Neural progenitor cell (in vitro differentiated cells): ENCODE results near the gene EDN2. TPM values are rescaled to one million over a fixed set of nuclear protein-coding genes. Genes with fewer than 3 reads are reported as not detected.

Source experiments
- DNase-seq: peaks from one replicate; pipeline ENCODE4 v3.0.0-alpha.2; 2016; ENCODE audit warnings: low spot score
- H2AFZ ChIP-seq: fragments of 200-600 bp; sonication (generic); replicated peaks from 2 replicates; pipeline ENCODE4 v1.6.1; 2016; ENCODE audit warnings: antibody characterized with exemption
- H3F3A ChIP-seq: fragments of 200-600 bp; sonication (generic); 2 replicates; pipeline ENCODE4 v1.6.1; 2016; ENCODE audit warnings: antibody characterized with exemption, low read depth
- H3K27ac ChIP-seq: fragments of 200-600 bp; sonication (generic); 2 replicates; pipeline ENCODE4 v1.5.1; 2016; ENCODE audit warnings: mild to moderate bottlenecking
- H3K27me3 ChIP-seq: fragments of 200-600 bp; sonication (generic); 2 replicates; pipeline ENCODE4 v1.6.1; 2016; ENCODE audit warnings: mild to moderate bottlenecking, moderate library complexity
- H3K36me3 ChIP-seq: fragments of 200-600 bp; sonication (generic); 2 replicates; pipeline ENCODE4 v1.5.1; 2016
- H3K4me1 ChIP-seq: fragments of 200-600 bp; sonication (generic); 2 replicates; pipeline ENCODE4 v1.6.1; 2016; ENCODE audit warnings: mixed run types
- H3K4me2 ChIP-seq: fragments of 200-600 bp; sonication (generic); 2 replicates; pipeline ENCODE4 v1.6.1; 2016
- H3K4me3 ChIP-seq: fragments of 200-600 bp; sonication (generic); 2 replicates; pipeline ENCODE4 v1.5.1; 2016
- H3K79me2 ChIP-seq: fragments of 200-600 bp; sonication (generic); 2 replicates; pipeline ENCODE4 v1.6.1; 2016; ENCODE audit warnings: low read depth
- H3K9ac ChIP-seq: fragments of 200-600 bp; sonication (generic); 2 replicates; pipeline ENCODE4 v1.6.1; 2016
- H3K9me3 ChIP-seq: fragments of 200-600 bp; sonication (generic); 2 replicates; pipeline ENCODE4 v1.5.1; 2016; ENCODE audit warnings: low read depth
- H4K20me1 ChIP-seq: fragments of 200-600 bp; sonication (generic); 2 replicates; pipeline ENCODE4 v1.6.1; 2016; ENCODE audit warnings: low read depth
- H3K27ac Mint-ChIP-seq: 3 replicates; pipeline ENCODE4 v1.8.0; 2021; ENCODE audit warnings: mixed read lengths
- H3K27me3 Mint-ChIP-seq: 2 replicates; pipeline ENCODE4 v1.8.0; 2022; ENCODE audit warnings: low read depth, mild to moderate bottlenecking, inconsistent platforms, moderate library complexity, mixed read lengths; ENCODE audit not compliant: insufficient read depth
- H3K36me3 Mint-ChIP-seq: 3 replicates; pipeline ENCODE4 v1.8.0; 2021; ENCODE audit warnings: mixed read lengths
- H3K4me1 Mint-ChIP-seq: 3 replicates; pipeline ENCODE4 v1.8.0; 2021; ENCODE audit warnings: mixed read lengths
- H3K4me3 Mint-ChIP-seq: 3 replicates; pipeline ENCODE4 v1.8.0; 2021; ENCODE audit warnings: mild to moderate bottlenecking, moderate library complexity, mixed read lengths
- H3K9me3 Mint-ChIP-seq: 3 replicates; pipeline ENCODE4 v1.8.0; 2020; ENCODE audit warnings: mixed read lengths
- CTCF ChIP-seq: fragments of 200-600 bp; sonication (generic); IDR thresholded peaks from 2 replicates; pipeline ENCODE4 v1.5.1; 2017; ENCODE audit warnings: antibody characterized with exemption, mild to moderate bottlenecking
- EZH2 ChIP-seq: fragments of 200-600 bp; sonication (generic); IDR thresholded peaks from 2 replicates; pipeline ENCODE4 v1.6.1; 2017; ENCODE audit warnings: antibody characterized with exemption, mild to moderate bottlenecking, moderate library complexity
- EZH2phosphoT487 ChIP-seq: fragments of 200-600 bp; sonication (generic); IDR thresholded peaks from 2 replicates; pipeline ENCODE4 v1.6.1; 2017; ENCODE audit warnings: antibody characterized with exemption
- total RNA-seq: library from RNA; depleted of rRNA; stranded (reverse); fragments of >200 nt; gene quantifications from 2 replicates; pipeline ENCODE4 v1.2.3, GENCODE V29; 2015; ENCODE audit warnings: low replicate concordance

The EDN2 gene
- total RNA-seq, 1 donor from 2014 or later, result not detected

- H4K20me1 ChIP-seq, result no peaks in the 10 kb centered on the region
- H3K9me3 ChIP-seq, result no peaks in the 10 kb centered on the region
- no peaks in the 10 kb centered on the region for H3K27me3 ChIP-seq
- no peaks in the 10 kb centered on the region for H3K36me3 ChIP-seq
- no peak overlapping the region for H3K9ac ChIP-seq
- no peaks in the 10 kb centered on the region for H3K79me2 ChIP-seq
- TF ChIP-seq EZH2phosphoT487 (no peak), CTCF (no peak), EZH2 (no peak)
- H3K4me1 Mint-ChIP-seq, result peaks cover 37% of the 10 kb centered on the region
- no peak overlapping the region for H3K4me3 ChIP-seq
- H3K27ac Mint-ChIP-seq, result peak overlapping the region; percentile 66
- H3K4me1 ChIP-seq, result no peaks in the 10 kb centered on the region
- peaks cover 6% of the 10 kb centered on the region for H3K27me3 Mint-ChIP-seq
- no peaks in the 10 kb centered on the region for H3F3A ChIP-seq
- no peak overlapping the region for H2AFZ ChIP-seq
- H3K4me2 ChIP-seq, result no peak overlapping the region
- H3K9me3 Mint-ChIP-seq, result no peaks in the 10 kb centered on the region
- H3K4me3 Mint-ChIP-seq, result no peak overlapping the region
- H3K36me3 Mint-ChIP-seq, result no peaks in the 10 kb centered on the region
- no peak overlapping the region for H3K27ac ChIP-seq
- no peak for DNase-seq
Observed at GRCh38 chr1:41475346-41475745, 9.1 kb downstream of the EDN2 start.

GRCh38 chr1:41474490-41475271 is 9.8 kb downstream of the EDN2 start:
- Histone ChIP-seq H3K9me3 (no peaks in the 10 kb centered on the region), H3K79me2 (no peaks in the 10 kb centered on the region), H3K9ac (no peak overlapping the region), H3K36me3 (no peaks in the 10 kb centered on the region), H3K4me1 (no peaks in the 10 kb centered on the region), H4K20me1 (no peaks in the 10 kb centered on the region), H3K27me3 (no peaks in the 10 kb centered on the region), H3K4me3 (no peak overlapping the region), H3K27ac (no peak overlapping the region), H3K4me2 (no peak overlapping the region), H2AFZ (no peak overlapping the region), H3F3A (no peaks in the 10 kb centered on the region)
- peaks cover 35% of the 10 kb centered on the region for H3K4me1 Mint-ChIP-seq
- TF ChIP-seq EZH2 (no peak), EZH2phosphoT487 (no peak), CTCF (no peak)
- no peaks in the 10 kb centered on the region for H3K36me3 Mint-ChIP-seq
- no peak overlapping the region for H3K4me3 Mint-ChIP-seq
- H3K27me3 Mint-ChIP-seq, result peaks cover 2% of the 10 kb centered on the region
- peak overlapping the region; percentile 85 for H3K27ac Mint-ChIP-seq
- H3K9me3 Mint-ChIP-seq, result no peaks in the 10 kb centered on the region
- DNase-seq, result peak; percentile 72

GRCh38 chr1:41473738-41474362 is 10.6 kb downstream of the EDN2 start:
- Histone ChIP-seq H3K4me3 (no peak overlapping the region), H3K27me3 (no peaks in the 10 kb centered on the region), H3K36me3 (no peaks in the 10 kb centered on the region), H3K79me2 (no peaks in the 10 kb centered on the region), H3K27ac (no peak overlapping the region), H3K9ac (no peak overlapping the region), H2AFZ (no peak overlapping the region), H3F3A (no peaks in the 10 kb centered on the region), H3K9me3 (no peaks in the 10 kb centered on the region), H4K20me1 (no peaks in the 10 kb centered on the region), H3K4me1 (no peaks in the 10 kb centered on the region), H3K4me2 (no peak overlapping the region)
- Mint-ChIP-seq H3K27ac (no peak overlapping the region), H3K4me1 (peaks cover 32% of the 10 kb centered on the region), H3K9me3 (no peaks in the 10 kb centered on the region), H3K4me3 (no peak overlapping the region), H3K27me3 (peaks cover 4% of the 10 kb centered on the region), H3K36me3 (no peaks in the 10 kb centered on the region)
- TF ChIP-seq CTCF, result no peak
- no peak for DNase-seq
